Fibroblast of lung (primary cell): Measurements from ENCODE around the gene MAP3K7CL. TPM values are rescaled to one million over a fixed set of nuclear protein-coding genes. Genes with fewer than 3 reads are reported as not detected.

ENCODE experiments used
- DNase-seq, 2 donors: peaks; one replicate each; pipeline versions ENCODE4 v3.0.0 to v3.0.0-alpha.2; 2010; ENCODE audit warnings: low read depth in 2 of 2
- H2AFZ ChIP-seq: 2 replicates; pipeline ENCODE4 v1.5.1; 2012; ENCODE audit warnings: low read length, control low read depth, inconsistent platforms
- H3K27ac ChIP-seq: 2 replicates; pipeline ENCODE4 v1.5.1; 2011; ENCODE audit warnings: low read length, control low read depth; ENCODE audit not compliant: insufficient read depth
- H3K27me3 ChIP-seq: 2 replicates; pipeline ENCODE4 v1.5.1; 2011; ENCODE audit warnings: mild to moderate bottlenecking, low read length; ENCODE audit not compliant: control insufficient read depth, insufficient read depth
- H3K36me3 ChIP-seq: 2 replicates; pipeline ENCODE4 v1.5.1; 2011; ENCODE audit warnings: low read length; ENCODE audit not compliant: control insufficient read depth, insufficient read depth
- H3K4me1 ChIP-seq: 2 replicates; pipeline ENCODE4 v1.5.1; 2011; ENCODE audit warnings: low read length; ENCODE audit not compliant: control insufficient read depth, insufficient read depth; ENCODE audit errors: extremely low read depth
- H3K4me2 ChIP-seq: 2 replicates; pipeline ENCODE4 v1.5.1; 2011; ENCODE audit warnings: low read length, control low read depth; ENCODE audit not compliant: insufficient read depth; ENCODE audit errors: extremely low read depth
- H3K4me3 ChIP-seq, 4 experiments: fragments of 200-600 bp in 1 of 4; sonication (generic) in 1 of 4; replicated peaks in 1 of 4; 2 replicates each; pipeline ENCODE4 v1.5.1; 2011 to 2016; ENCODE audit warnings: low read length in 4 of 4, low read depth in 3 of 4, mild to moderate bottlenecking in 3 of 4, control low read depth in 2 of 4, inconsistent platforms in 1 of 4, mixed read lengths in 1 of 4; ENCODE audit not compliant: insufficient read depth in 1 of 4; ENCODE audit errors: control extremely low read depth in 1 of 4
- H3K79me2 ChIP-seq: 2 replicates; pipeline ENCODE4 v1.5.1; 2012; ENCODE audit warnings: mild to moderate bottlenecking, low read length, inconsistent platforms; ENCODE audit not compliant: control insufficient read depth, insufficient read depth
- H3K9ac ChIP-seq: 2 replicates; pipeline ENCODE4 v1.5.1; 2011; ENCODE audit warnings: mild to moderate bottlenecking, low read length, control low read depth; ENCODE audit not compliant: insufficient read depth
- H3K9me3 ChIP-seq: 2 replicates; pipeline ENCODE4 v1.5.1; 2012; ENCODE audit warnings: low read depth, low read length; ENCODE audit not compliant: control insufficient read depth, insufficient read depth
- H4K20me1 ChIP-seq: 2 replicates; pipeline ENCODE4 v1.5.1; 2011; ENCODE audit warnings: low read length; ENCODE audit not compliant: control insufficient read depth, insufficient read depth; ENCODE audit errors: extremely low read depth
- CTCF ChIP-seq, 2 donors: IDR thresholded peaks in 1 of 2; conservative IDR thresholded peaks in 1 of 2; 1 replicate in 1 of 2; 2 replicates in 1 of 2; pipeline ENCODE4 v1.5.1; 2011 to 2012; ENCODE audit warnings: low read length in 2 of 2, control low read depth in 1 of 2, inconsistent platforms in 1 of 2, low read depth in 1 of 2, mild to moderate bottlenecking in 1 of 2
- EZH2 ChIP-seq: IDR thresholded peaks from 2 replicates; pipeline ENCODE4 v1.5.1; 2012; ENCODE audit warnings: low read length, control low read depth, mild to moderate bottlenecking; ENCODE audit errors: missing control alignments
- polyA plus RNA-seq, 2 donors: library from polyadenylated mRNA; depleted of rRNA in 1 of 2; stranded (reverse) in 1 of 2; unstranded in 1 of 2; fragments of >200 nt; gene quantifications; 2 replicates each; pipeline ENCODE4 v1.2.1, GENCODE V29; 2011 to 2012; ENCODE audit warnings: missing spikeins in 1 of 2
- total RNA-seq: library from RNA; depleted of rRNA; stranded (reverse); fragments of >200 nt; gene quantifications from 2 replicates; pipeline ENCODE4 v1.2.1, GENCODE V29; 2014

MAP3K7CL gene
- total and polyA plus RNA-seq, 2 donors (not counting 1 experiment from before 2014, with no cell fraction given): 58.3 to 176 TPM

- no peaks in the 10 kb centered on the region for H3K9me3 ChIP-seq
- H3K4me3 ChIP-seq: no peak overlapping the region
- H4K20me1 ChIP-seq: no peaks in the 10 kb centered on the region
- peaks cover 7% of the 10 kb centered on the region for H3K4me1 ChIP-seq
- no peak overlapping the region for H3K4me2 ChIP-seq
- H3K9ac ChIP-seq: no peak overlapping the region
- TF ChIP-seq CTCF (conservative IDR thresholded peaks at IDR 0.05 in 1 of 2, IDR thresholded peaks at IDR 0.05 in 1 of 2; ENCODE audit: low read depth in 1 of 2, low read length in 2 of 2): no peak
- no peak for TF ChIP-seq EZH2
- no peaks in the 10 kb centered on the region for H3K36me3 ChIP-seq
- H3K27me3 ChIP-seq: no peaks in the 10 kb centered on the region
- no peak overlapping the region for H3K27ac ChIP-seq
- no peak overlapping the region for H2AFZ ChIP-seq
- H3K79me2 ChIP-seq: no peaks in the 10 kb centered on the region
- no peak for DNase-seq
Observed at GRCh38 chr21:29205009-29205408, 74.6 kb downstream of the MAP3K7CL start.

- Histone ChIP-seq H2AFZ (no peak overlapping the region), H3K4me3 (no peak overlapping the region), H4K20me1 (no peaks in the 10 kb centered on the region), H3K4me1 (peaks cover 7% of the 10 kb centered on the region), H3K27ac (no peak overlapping the region), H3K9ac (no peak overlapping the region), H3K36me3 (no peaks in the 10 kb centered on the region), H3K27me3 (no peaks in the 10 kb centered on the region), H3K9me3 (no peaks in the 10 kb centered on the region), H3K4me2 (no peak overlapping the region), H3K79me2 (no peaks in the 10 kb centered on the region)
- TF ChIP-seq CTCF (conservative IDR thresholded peaks at IDR 0.05 in 1 of 2, IDR thresholded peaks at IDR 0.05 in 1 of 2; ENCODE audit: low read depth in 1 of 2, low read length in 2 of 2): no peak
- TF ChIP-seq EZH2: no peak
- DNase-seq: no peak
Observed at GRCh38 chr21:29205988-29206387, 75.5 kb downstream of the MAP3K7CL start.

- H4K20me1 ChIP-seq: no peaks in the 10 kb centered on the region
- H3K79me2 ChIP-seq: no peaks in the 10 kb centered on the region
- peaks cover 7% of the 10 kb centered on the region for H3K4me1 ChIP-seq
- no peaks in the 10 kb centered on the region for H3K36me3 ChIP-seq
- TF ChIP-seq EZH2 (no peak), CTCF (conservative IDR thresholded peaks at IDR 0.05 in 1 of 2, IDR thresholded peaks at IDR 0.05 in 1 of 2; ENCODE audit: low read depth in 1 of 2, low read length in 2 of 2) (no peak)
- H2AFZ ChIP-seq: no peak overlapping the region
- H3K4me2 ChIP-seq: no peak overlapping the region
- H3K27ac ChIP-seq: no peak overlapping the region
- H3K9me3 ChIP-seq: no peaks in the 10 kb centered on the region
- no peak overlapping the region for H3K4me3 ChIP-seq
- H3K27me3 ChIP-seq: no peaks in the 10 kb centered on the region
- no peak for DNase-seq
- no peak overlapping the region for H3K9ac ChIP-seq
Observed at GRCh38 chr21:29206445-29206844, 76.0 kb downstream of the MAP3K7CL start.
